GM12875 (cell line): ENCODE results near the gene RAB31.

Experiments
- H3K4me3 ChIP-seq: one replicate; pipeline ENCODE4 v1.5.1; 2011; ENCODE audit warnings: low read depth, low read length, control low read depth
- TF ChIP-seq, protein P1 (sequence below): IDR thresholded peaks from 2 replicates; pipeline ENCODE4 v1.5.1; 2011; ENCODE audit warnings: low read depth, mild to moderate bottlenecking, control low read depth, inconsistent platforms, low read length, moderate library complexity, borderline replicate concordance; ENCODE audit not compliant: insufficient read depth

RAB31 gene

GRCh38 chr18:9771261-9771976 lies 63.3 kb downstream of the RAB31 start:
- H3K4me3 ChIP-seq: no peak overlapping the region
- TF ChIP-seq, protein P1, sequence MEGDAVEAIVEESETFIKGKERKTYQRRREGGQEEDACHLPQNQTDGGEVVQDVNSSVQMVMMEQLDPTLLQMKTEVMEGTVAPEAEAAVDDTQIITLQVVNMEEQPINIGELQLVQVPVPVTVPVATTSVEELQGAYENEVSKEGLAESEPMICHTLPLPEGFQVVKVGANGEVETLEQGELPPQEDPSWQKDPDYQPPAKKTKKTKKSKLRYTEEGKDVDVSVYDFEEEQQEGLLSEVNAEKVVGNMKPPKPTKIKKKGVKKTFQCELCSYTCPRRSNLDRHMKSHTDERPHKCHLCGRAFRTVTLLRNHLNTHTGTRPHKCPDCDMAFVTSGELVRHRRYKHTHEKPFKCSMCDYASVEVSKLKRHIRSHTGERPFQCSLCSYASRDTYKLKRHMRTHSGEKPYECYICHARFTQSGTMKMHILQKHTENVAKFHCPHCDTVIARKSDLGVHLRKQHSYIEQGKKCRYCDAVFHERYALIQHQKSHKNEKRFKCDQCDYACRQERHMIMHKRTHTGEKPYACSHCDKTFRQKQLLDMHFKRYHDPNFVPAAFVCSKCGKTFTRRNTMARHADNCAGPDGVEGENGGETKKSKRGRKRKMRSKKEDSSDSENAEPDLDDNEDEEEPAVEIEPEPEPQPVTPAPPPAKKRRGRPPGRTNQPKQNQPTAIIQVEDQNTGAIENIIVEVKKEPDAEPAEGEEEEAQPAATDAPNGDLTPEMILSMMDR: peak; percentile 99

GRCh38 chr18:9771977-9772660 lies 64.0 kb downstream of the RAB31 start:
- H3K4me3 ChIP-seq: no peak overlapping the region
- TF ChIP-seq, protein P1: no peak

DNA sequence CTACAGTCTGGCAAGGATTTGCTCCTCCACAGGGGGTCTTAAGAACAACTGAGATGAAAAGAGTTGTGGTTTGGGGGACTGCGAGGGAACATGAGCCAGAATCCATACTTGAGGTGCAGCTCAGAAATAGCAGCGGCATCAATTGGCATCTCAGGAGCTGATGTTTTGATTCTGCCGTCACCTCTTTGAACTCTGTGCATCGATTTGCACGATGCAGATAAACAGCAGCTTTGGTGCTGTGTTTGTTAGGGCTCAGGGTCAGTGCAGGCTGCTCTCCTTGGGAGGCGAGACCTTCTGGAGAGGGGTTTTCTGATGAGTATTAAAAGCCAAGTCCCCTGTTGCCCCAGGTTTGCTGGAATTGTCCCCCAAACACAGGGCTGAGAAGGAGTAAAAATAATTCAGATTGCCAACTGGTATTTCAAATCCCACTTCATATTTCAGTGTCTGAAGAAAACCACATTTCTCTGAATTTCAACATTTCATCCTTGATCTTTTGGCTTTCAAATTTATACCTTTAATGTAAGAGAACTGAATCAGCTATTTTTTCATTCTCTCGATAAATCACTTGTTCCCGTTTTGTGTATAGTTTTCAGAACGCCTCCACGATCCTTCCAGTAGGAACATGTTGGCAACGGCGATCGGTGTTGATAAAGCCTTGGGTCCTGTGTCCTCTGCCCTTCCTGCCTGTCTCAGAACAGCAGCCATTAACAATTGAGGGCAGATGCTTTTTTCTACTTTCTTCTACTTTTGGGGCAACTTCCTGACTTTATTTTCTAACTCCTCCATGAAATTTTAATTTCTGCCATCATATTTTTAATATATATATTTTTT lies 65.0 kb downstream of the RAB31 start:
- TF ChIP-seq, protein P1: no peak
- H3K4me3 ChIP-seq: no peak overlapping the region

GRCh38 chr18:9774150-9774549 lies 66.0 kb downstream of the RAB31 start:
- TF ChIP-seq, protein P1: no peak
- no peak overlapping the region for H3K4me3 ChIP-seq

- no peak overlapping the region for H3K4me3 ChIP-seq
- TF ChIP-seq, protein P1: no peak
Observed at GRCh38 chr18:9775178-9775577, 67.1 kb downstream of the RAB31 start.

GRCh38 chr18:9779630-9780029 lies 71.5 kb downstream of the RAB31 start:
- TF ChIP-seq, protein P1: no peak
- H3K4me3 ChIP-seq: no peak overlapping the region
